ENCODE measurements around the gene SIRT3. TPM values are rescaled to one million over a fixed set of nuclear protein-coding genes. Genes with fewer than 3 reads are reported as not detected.

Gene SIRT3
- total RNA-seq (10 to 100 TPM; 16.0 to 21.2 TPM), polyA plus RNA-seq (10 to 100 TPM; 14.6 to 16.9 TPM)
- long read RNA-seq, donor 1, partial matches to known transcripts, result 7 of 14 reads
- long read RNA-seq, donor 1, other reads (novel, unspliced or antisense), result 0 of 14 reads
- long read RNA-seq, donor 2, partial matches to known transcripts, result 0 of 2 reads
- long read RNA-seq, donor 2, other reads (novel, unspliced or antisense), result 0 of 2 reads
- long read RNA-seq, donor 3, partial matches to known transcripts, result 0 of 3 reads
- long read RNA-seq, donor 3, other reads (novel, unspliced or antisense), result 0 of 3 reads
- long read RNA-seq, donor 4, result 0 reads
- long read RNA-seq, donor 5, transcript SIRT3-201 (7 exons, 2,543 nt), result minor isoform, 6 of 14 reads
- long read RNA-seq, donor 5, transcript SIRT3-214 (7 exons, 1,588 nt), result major isoform, 7 of 14 reads
- long read RNA-seq, donor 5, partial matches to known transcripts, result 0 of 14 reads
- long read RNA-seq, donor 5, other reads (novel, unspliced or antisense), result 0 of 14 reads

GRCh38 chr11:235997-236773 lies at the start of gene SIRT3:
SIRT3 (minus strand) TSS chr11:236342; CDS start chr11:236328, 14 bp downstream.
- peaks cover 5 to 19% (median 7%) of the 10 kb centered on the region in 5 donors for H3K4me1 ChIP-seq (ENCODE audit: control insufficient read depth in 5 of 5, insufficient read depth in 5 of 5, low read length in 5 of 5)
- TF ChIP-seq, protein P1, sequence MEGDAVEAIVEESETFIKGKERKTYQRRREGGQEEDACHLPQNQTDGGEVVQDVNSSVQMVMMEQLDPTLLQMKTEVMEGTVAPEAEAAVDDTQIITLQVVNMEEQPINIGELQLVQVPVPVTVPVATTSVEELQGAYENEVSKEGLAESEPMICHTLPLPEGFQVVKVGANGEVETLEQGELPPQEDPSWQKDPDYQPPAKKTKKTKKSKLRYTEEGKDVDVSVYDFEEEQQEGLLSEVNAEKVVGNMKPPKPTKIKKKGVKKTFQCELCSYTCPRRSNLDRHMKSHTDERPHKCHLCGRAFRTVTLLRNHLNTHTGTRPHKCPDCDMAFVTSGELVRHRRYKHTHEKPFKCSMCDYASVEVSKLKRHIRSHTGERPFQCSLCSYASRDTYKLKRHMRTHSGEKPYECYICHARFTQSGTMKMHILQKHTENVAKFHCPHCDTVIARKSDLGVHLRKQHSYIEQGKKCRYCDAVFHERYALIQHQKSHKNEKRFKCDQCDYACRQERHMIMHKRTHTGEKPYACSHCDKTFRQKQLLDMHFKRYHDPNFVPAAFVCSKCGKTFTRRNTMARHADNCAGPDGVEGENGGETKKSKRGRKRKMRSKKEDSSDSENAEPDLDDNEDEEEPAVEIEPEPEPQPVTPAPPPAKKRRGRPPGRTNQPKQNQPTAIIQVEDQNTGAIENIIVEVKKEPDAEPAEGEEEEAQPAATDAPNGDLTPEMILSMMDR (IDR thresholded peaks at IDR 0.05; ENCODE audit: control extremely low read depth, extremely low read depth), result no peak
- peak within 1 kb of the TSS; percentile 98 to 99 for H3K27ac ChIP-seq (ENCODE audit: low read depth in 1 of 2, low read length in 1 of 2)
- H3K27me3 ChIP-seq (ENCODE audit: control insufficient read depth in 3 of 3, insufficient read depth in 3 of 3, low read length in 2 of 3), result no peaks in the 10 kb centered on the region
- 1% methylated on average over 51 to 70 of the region's 70 CpGs for WGBS, 2 donors
- H3K36me3 ChIP-seq (ENCODE audit: control insufficient read depth in 4 of 4, insufficient read depth in 4 of 4, low read length in 4 of 4), result peaks cover 3 to 9% (median 4%) of the 10 kb centered on the region in 4 donors
- peak within 1 kb of the TSS; percentile 93 to 95 for H3K9ac ChIP-seq (ENCODE audit: insufficient read depth in 1 of 2, low read length in 2 of 2)
- ATAC-seq (ENCODE audit: insufficient read depth, low FRiP score) (peak; percentile 92), DNase-seq (peak; percentile 86 to 92 (median 86))
- H3K4me3 ChIP-seq, result peak within 1 kb of the TSS; percentile 99
- no peaks in the 10 kb centered on the region for H3K9me3 ChIP-seq (ENCODE audit: control insufficient read depth in 4 of 4, insufficient read depth in 3 of 4, low read length in 3 of 4)

GRCh38 chr11:285894-286220 lies 49.7 kb upstream of the SIRT3 start:
- TF ChIP-seq, protein P1 (IDR thresholded peaks at IDR 0.05; ENCODE audit: control extremely low read depth, extremely low read depth), result no peak
- Histone ChIP-seq H3K27me3 (ENCODE audit: control insufficient read depth in 3 of 3, insufficient read depth in 3 of 3, low read length in 2 of 3) (peaks cover 0 to 47% (median 36%) of the 10 kb centered on the region in 3 donors), H3K9ac (ENCODE audit: insufficient read depth in 1 of 2, low read length in 2 of 2) (no peak overlapping the region), H3K36me3 (ENCODE audit: control insufficient read depth in 4 of 4, insufficient read depth in 4 of 4, low read length in 4 of 4) (peaks cover 0 to 2% (median 0%) of the 10 kb centered on the region in 4 donors), H3K4me3 (no peak overlapping the region), H3K9me3 (ENCODE audit: control insufficient read depth in 4 of 4, insufficient read depth in 3 of 4, low read length in 3 of 4) (no peaks in the 10 kb centered on the region), H3K4me1 (ENCODE audit: control insufficient read depth in 5 of 5, insufficient read depth in 5 of 5, low read length in 5 of 5) (peaks cover 0 to 13% (median 0%) of the 10 kb centered on the region in 5 donors), H3K27ac (ENCODE audit: low read depth in 1 of 2, low read length in 1 of 2) (no peak overlapping the region)
- ATAC-seq (ENCODE audit: insufficient read depth, low FRiP score), result no peak
- 87 to 98% methylated on average over 8 of the region's 8 CpGs for WGBS, 2 donors
- DNase-seq, result no peak

- H3K4me3 ChIP-seq, result no peak overlapping the region
- no peaks in the 10 kb centered on the region for H3K9me3 ChIP-seq (ENCODE audit: control insufficient read depth in 4 of 4, insufficient read depth in 3 of 4, low read length in 3 of 4)
- 87 to 92% methylated on average over 25 to 29 of the region's 29 CpGs for WGBS, 2 donors
- no peak overlapping the region for H3K27ac ChIP-seq (ENCODE audit: low read depth in 1 of 2, low read length in 1 of 2)
- no peaks in the 10 kb centered on the region for H3K36me3 ChIP-seq (ENCODE audit: control insufficient read depth in 4 of 4, insufficient read depth in 4 of 4, low read length in 4 of 4)
- DNase-seq (no peak), ATAC-seq (ENCODE audit: insufficient read depth, low FRiP score) (no peak)
- H3K9ac ChIP-seq (ENCODE audit: insufficient read depth in 1 of 2, low read length in 2 of 2), result no peak overlapping the region
- H3K27me3 ChIP-seq (ENCODE audit: control insufficient read depth in 3 of 3, insufficient read depth in 3 of 3, low read length in 2 of 3), result peaks cover 0 to 51% (median 39%) of the 10 kb centered on the region in 3 donors
- TF ChIP-seq, protein P1 (IDR thresholded peaks at IDR 0.05; ENCODE audit: control extremely low read depth, extremely low read depth), result no peak
- H3K4me1 ChIP-seq (ENCODE audit: control insufficient read depth in 5 of 5, insufficient read depth in 5 of 5, low read length in 5 of 5), result peaks cover 0 to 14% (median 0%) of the 10 kb centered on the region in 5 donors
Observed at GRCh38 chr11:285021-285893, 49.1 kb upstream of the SIRT3 start.

Measured in lung (tissue), 16 donors.